ENCODE measurements around the gene CHFR.
"Not testable (repeated sequence)": the region's sequence is repeated elsewhere in the genome, so short reads cannot be mapped to it uniquely, and the experiment has no call there.

CHFR gene

GRCh38 chr12:132840536-132840935, 46.9 kb downstream of the CHFR start:
- DNase-seq (ENCODE audit: low spot score): no peak

GRCh38 chr12:132839558-132840235, 47.7 kb downstream of the CHFR start:
- no peak for DNase-seq (ENCODE audit: low spot score)

- no peak for DNase-seq (ENCODE audit: low spot score)
These were observed 48.9 kb downstream of the CHFR start for GRCh38 chr12:132838410-132839080.

- no peak for DNase-seq (ENCODE audit: low spot score)
These were observed 49.6 kb downstream of the CHFR start for GRCh38 chr12:132837693-132838409.

GRCh38 chr12:132836795-132837331, 50.5 kb downstream of the CHFR start:
- no peak for DNase-seq (ENCODE audit: low spot score)

GRCh38 chr12:132836230-132836629, 51.2 kb downstream of the CHFR start:
- DNase-seq (ENCODE audit: low spot score): not testable (repeated sequence)

- DNase-seq (ENCODE audit: low spot score): no peak
These were observed 52.1 kb downstream of the CHFR start for GRCh38 chr12:132835076-132836025.

- DNase-seq (ENCODE audit: low spot score): no peak
These were observed 53.2 kb downstream of the CHFR start for GRCh38 chr12:132834181-132834711.

- DNase-seq (ENCODE audit: low spot score): no peak
These were observed 54.1 kb downstream of the CHFR start for GRCh38 chr12:132833341-132833740.

GRCh38 chr12:132831771-132832170, 55.6 kb downstream of the CHFR start:
- DNase-seq (ENCODE audit: low spot score): no peak

- DNase-seq (ENCODE audit: low spot score): peak; percentile 99
These were observed 58.5 kb downstream of the CHFR start, which contains the start of gene GOLGA3 for GRCh38 chr12:132828706-132829534. GOLGA3 (minus strand) TSS chr12:132828869; CDS start chr12:132822128, 6,741 bp downstream.

- DNase-seq (ENCODE audit: low spot score): peak; percentile 36
These were observed 59.4 kb downstream of the CHFR start for GRCh38 chr12:132827763-132828703.

- DNase-seq (ENCODE audit: low spot score): no peak
These were observed 61.5 kb downstream of the CHFR start for GRCh38 chr12:132825861-132826260.

GRCh38 chr12:132825089-132825488, 62.3 kb downstream of the CHFR start:
- DNase-seq (ENCODE audit: low spot score): no peak

- no peak for DNase-seq (ENCODE audit: low spot score)
These were observed 63.4 kb downstream of the CHFR start for GRCh38 chr12:132824053-132824452.

GRCh38 chr12:132818562-132818961, 68.8 kb downstream of the CHFR start:
- DNase-seq (ENCODE audit: low spot score): no peak

GRCh38 chr12:132814232-132814631, 73.2 kb downstream of the CHFR start:
- DNase-seq (ENCODE audit: low spot score): no peak

- DNase-seq (ENCODE audit: low spot score): no peak
These were observed 74.0 kb downstream of the CHFR start for GRCh38 chr12:132813443-132813842.

- no peak for DNase-seq (ENCODE audit: low spot score)
These were observed 74.6 kb downstream of the CHFR start for GRCh38 chr12:132812631-132813305.
